ENCODE results near the gene FAM234B. TPM values are rescaled to one million over a fixed set of nuclear protein-coding genes. Genes with fewer than 3 reads are reported as not detected.

Gene FAM234B
- total RNA-seq, 3 donors from 2014 or later (not counting 1 experiment from before 2014, with no cell fraction given): 5.5 to 8.7 (median 6.6) TPM

GRCh38 chr12:13042666-13043230 lies 1.4 kb upstream of the FAM234B start:
- H3K27ac ChIP-seq (ENCODE audit: low read length): no peak overlapping the region
- TF ChIP-seq CTCF (IDR thresholded peaks at IDR 0.05): no peak
- WGBS (ENCODE audit: insufficient coverage): 90% methylated on average over 2 of the region's 4 CpGs
- Mint-ChIP-seq H3K9me3 (no peaks in the 10 kb centered on the region), H3K4me3 (peak overlapping the region; percentile 89), H3K36me3 (no peaks in the 10 kb centered on the region), H3K4me1 (peaks cover 5 to 10% of the 10 kb centered on the region in 2 donors), H3K27me3 (ENCODE audit: low read depth in 2 of 2) (peaks cover 9 to 19% of the 10 kb centered on the region in 2 donors), H3K27ac (no peak overlapping the region)
- no peaks in the 10 kb centered on the region for H3K9me3 ChIP-seq (ENCODE audit: control insufficient read depth, insufficient read depth, low read length)
- DNase-seq: no peak
- no peaks in the 10 kb centered on the region for H3K27me3 ChIP-seq (ENCODE audit: control insufficient read depth, insufficient read depth, low read length)
- no peak overlapping the region for H3K4me3 ChIP-seq (ENCODE audit: low read length)
- peaks cover 10% of the 10 kb centered on the region for H3K4me1 ChIP-seq (ENCODE audit: control insufficient read depth, insufficient read depth, low read length)
- H3K36me3 ChIP-seq (ENCODE audit: control insufficient read depth, insufficient read depth, low read length): no peaks in the 10 kb centered on the region
- ATAC-seq: no peak
- intact Hi-C loops (cut with micrococcal nuclease): no loop called here

- WGBS (ENCODE audit: insufficient coverage): 13% methylated on average over 4 of the region's 5 CpGs
- Mint-ChIP-seq H3K36me3 (no peaks in the 10 kb centered on the region), H3K4me1 (peaks cover 5 to 10% of the 10 kb centered on the region in 2 donors), H3K9me3 (no peaks in the 10 kb centered on the region), H3K4me3 (peak overlapping the region; percentile 89), H3K27me3 (ENCODE audit: low read depth in 2 of 2) (peaks cover 7 to 19% of the 10 kb centered on the region in 2 donors), H3K27ac (peak overlapping the region in 1 of 2 donors; percentile 79)
- H3K4me1 ChIP-seq (ENCODE audit: control insufficient read depth, insufficient read depth, low read length): peaks cover 10% of the 10 kb centered on the region
- no peaks in the 10 kb centered on the region for H3K27me3 ChIP-seq (ENCODE audit: control insufficient read depth, insufficient read depth, low read length)
- H3K36me3 ChIP-seq (ENCODE audit: control insufficient read depth, insufficient read depth, low read length): no peaks in the 10 kb centered on the region
- H3K4me3 ChIP-seq (ENCODE audit: low read length): peak overlapping the region; percentile 94
- ATAC-seq (no peak), DNase-seq (no peak)
- intact Hi-C loops (cut with micrococcal nuclease): no loop called here
- H3K9me3 ChIP-seq (ENCODE audit: control insufficient read depth, insufficient read depth, low read length): no peaks in the 10 kb centered on the region
- no peak overlapping the region for H3K27ac ChIP-seq (ENCODE audit: low read length)
- TF ChIP-seq CTCF (IDR thresholded peaks at IDR 0.05): no peak
Measured at GRCh38 chr12:13044906-13045299, 722 bp downstream of the FAM234B start.

- Histone ChIP-seq H3K9me3 (ENCODE audit: control insufficient read depth, insufficient read depth, low read length) (no peaks in the 10 kb centered on the region), H3K4me1 (ENCODE audit: control insufficient read depth, insufficient read depth, low read length) (peaks cover 10% of the 10 kb centered on the region), H3K36me3 (ENCODE audit: control insufficient read depth, insufficient read depth, low read length) (no peaks in the 10 kb centered on the region), H3K27ac (ENCODE audit: low read length) (no peak overlapping the region), H3K4me3 (ENCODE audit: low read length) (no peak overlapping the region), H3K27me3 (ENCODE audit: control insufficient read depth, insufficient read depth, low read length) (no peaks in the 10 kb centered on the region)
- ATAC-seq: no peak
- H3K27ac Mint-ChIP-seq: no peak overlapping the region
- H3K9me3 Mint-ChIP-seq: no peaks in the 10 kb centered on the region
- DNase-seq: no peak
- 99% methylated on average over 6 of the region's 8 CpGs for WGBS (ENCODE audit: insufficient coverage)
- H3K4me3 Mint-ChIP-seq: peak overlapping the region; percentile 89
- H3K4me1 Mint-ChIP-seq: peaks cover 5 to 10% of the 10 kb centered on the region in 2 donors
- intact Hi-C loops (cut with micrococcal nuclease): no loop called here
- H3K27me3 Mint-ChIP-seq (ENCODE audit: low read depth in 2 of 2): peaks cover 6 to 14% of the 10 kb centered on the region in 2 donors
- TF ChIP-seq CTCF (IDR thresholded peaks at IDR 0.05): no peak
- H3K36me3 Mint-ChIP-seq: no peaks in the 10 kb centered on the region
Measured at GRCh38 chr12:13045816-13046215, 1.6 kb downstream of the FAM234B start.

GRCh38 chr12:13046964-13047363 lies 2.8 kb downstream of the FAM234B start:
- no peak overlapping the region for H3K27ac ChIP-seq (ENCODE audit: low read length)
- no peaks in the 10 kb centered on the region for H3K36me3 Mint-ChIP-seq
- no peaks in the 10 kb centered on the region for H3K27me3 ChIP-seq (ENCODE audit: control insufficient read depth, insufficient read depth, low read length)
- H3K27ac Mint-ChIP-seq: no peak overlapping the region
- H3K9me3 ChIP-seq (ENCODE audit: control insufficient read depth, insufficient read depth, low read length): no peaks in the 10 kb centered on the region
- 86% methylated on average over 1 of the region's 1 CpG for WGBS (ENCODE audit: insufficient coverage)
- H3K36me3 ChIP-seq (ENCODE audit: control insufficient read depth, insufficient read depth, low read length): no peaks in the 10 kb centered on the region
- intact Hi-C loops (cut with micrococcal nuclease): no loop called here
- H3K4me3 Mint-ChIP-seq: no peak overlapping the region
- H3K27me3 Mint-ChIP-seq (ENCODE audit: low read depth in 2 of 2): peaks cover 8 to 9% of the 10 kb centered on the region in 2 donors
- peaks cover 10% of the 10 kb centered on the region for H3K4me1 ChIP-seq (ENCODE audit: control insufficient read depth, insufficient read depth, low read length)
- ATAC-seq (no peak), DNase-seq (no peak)
- TF ChIP-seq CTCF (IDR thresholded peaks at IDR 0.05): no peak
- no peak overlapping the region for H3K4me3 ChIP-seq (ENCODE audit: low read length)
- no peaks in the 10 kb centered on the region for H3K9me3 Mint-ChIP-seq
- peaks cover 5 to 10% of the 10 kb centered on the region in 2 donors for H3K4me1 Mint-ChIP-seq
